HepG2 (cell line): ENCODE results near the gene ZNF367. TPM values are rescaled to one million over a fixed set of nuclear protein-coding genes. Genes with fewer than 3 reads are reported as not detected.

ENCODE experiments used
- EHMT2 ChIP-seq: fragments of 200-600 bp; sonication (generic); IDR thresholded peaks from 2 replicates; pipeline ENCODE4 v1.7.0; 2017; ENCODE audit warnings: antibody characterized with exemption, low read depth, low read length, borderline replicate concordance
- FOXK2 ChIP-seq: fragments of 450-650 bp; IDR thresholded peaks from 2 replicates; pipeline ENCODE4 v1.6.1; 2016
- HOXA3 ChIP-seq: sonication (generic); formaldehyde crosslinking; IDR thresholded peaks from 2 replicates; pipeline ENCODE4 v1.5.0; 2020; ENCODE audit warnings: missing genetic modification reagents
- KAT7 ChIP-seq: IDR thresholded peaks from 2 replicates; pipeline ENCODE4 v1.6.1; 2018; ENCODE audit warnings: borderline replicate concordance, missing compliant biosample characterization
- NCOA1 ChIP-seq: sonication (generic); formaldehyde crosslinking; IDR thresholded peaks from 2 replicates; pipeline ENCODE4 v1.9.0; 2021; ENCODE audit warnings: missing genetic modification reagents
- NFE2L2 ChIP-seq: fragments of 150-350 bp; IDR thresholded peaks from 2 replicates; pipeline ENCODE4 v1.6.1; 2014; ENCODE audit warnings: low read length
- NPAS2 ChIP-seq: sonication (generic); formaldehyde crosslinking; IDR thresholded peaks from 2 replicates; pipeline ENCODE4 v1.8.0; 2022; ENCODE audit warnings: mild to moderate bottlenecking, missing genetic modification reagents, borderline replicate concordance
- POLR2G ChIP-seq: fragments of 200-400 bp; formaldehyde crosslinking; IDR thresholded peaks from 2 replicates; pipeline ENCODE4 v1.6.1; 2018; ENCODE audit warnings: mild to moderate bottlenecking, low read depth, low read length, moderate library complexity
- SP140L ChIP-seq: sonication (generic); formaldehyde crosslinking; IDR thresholded peaks from 2 replicates; pipeline ENCODE4 v1.4.0; 2020; ENCODE audit warnings: missing genetic modification reagents, borderline replicate concordance
- TOE1 ChIP-seq: sonication (generic); formaldehyde crosslinking; IDR thresholded peaks from 2 replicates; pipeline ENCODE4 v1.4.0; 2020; ENCODE audit warnings: mild to moderate bottlenecking, missing genetic modification reagents
- ZNF121 ChIP-seq: sonication (generic); formaldehyde crosslinking; IDR thresholded peaks from 2 replicates; pipeline ENCODE4 v1.5.0; 2020; ENCODE audit warnings: mild to moderate bottlenecking, missing genetic modification reagents
- ZNF136 ChIP-seq: sonication (generic); formaldehyde crosslinking; IDR thresholded peaks from 2 replicates; pipeline ENCODE4 v1.8.1; 2022; ENCODE audit warnings: low read depth, mild to moderate bottlenecking, moderate library complexity, missing genetic modification reagents
- ZNF224 ChIP-seq: sonication (generic); formaldehyde crosslinking; IDR thresholded peaks from 2 replicates; pipeline ENCODE4 v1.5.0; 2020; ENCODE audit warnings: mild to moderate bottlenecking, missing genetic modification reagents
- ZNF616 ChIP-seq: sonication (generic); formaldehyde crosslinking; IDR thresholded peaks from 2 replicates; pipeline ENCODE4 v1.5.0; 2020; ENCODE audit warnings: low read depth, mild to moderate bottlenecking, missing genetic modification reagents
- ZNF629 ChIP-seq: sonication (generic); formaldehyde crosslinking; conservative IDR thresholded peaks from 2 replicates; pipeline ENCODE4 v1.5.0; 2020; ENCODE audit warnings: missing genetic modification reagents
- ZNF672 ChIP-seq: sonication (generic); formaldehyde crosslinking; IDR thresholded peaks from 2 replicates; pipeline ENCODE4 v1.8.1; 2022; ENCODE audit warnings: missing genetic modification reagents
- ZNF713 ChIP-seq: sonication (generic); formaldehyde crosslinking; IDR thresholded peaks from 2 replicates; pipeline ENCODE4 v1.4.0; 2020; ENCODE audit warnings: mild to moderate bottlenecking, missing genetic modification reagents
- ZSCAN29 ChIP-seq: sonication (generic); formaldehyde crosslinking; conservative IDR thresholded peaks from 2 replicates; pipeline ENCODE4 v1.4.0; 2020; ENCODE audit warnings: mild to moderate bottlenecking, missing genetic modification reagents
- polyA plus RNA-seq, 8 experiments: library from polyadenylated mRNA; depleted of rRNA in 3 of 8; stranded (reverse) in 7 of 8; unstranded in 1 of 8; fragments of >200 nt; fragmentation: Illumina TruSeq in 4 of 8; extraction: Trizol in 4 of 8; gene quantifications; 2 replicates each; pipeline versions ENCODE4 v1.2.1 to v1.2.3, GENCODE V29; 2011 to 2016; ENCODE audit warnings: low read depth in 4 of 8, missing spikeins in 1 of 8, mixed read lengths in 1 of 8; ENCODE audit not compliant: insufficient read depth in 1 of 8
- total RNA-seq, 5 experiments: library from RNA; depleted of rRNA; stranded (reverse); fragments of >200 nt; fragmentation: Illumina TruSeq; extraction: Trizol; gene quantifications; 2 replicates each; pipeline ENCODE4 v1.2.3, GENCODE V29; 2016; ENCODE audit warnings: low read depth in 1 of 5
- TF ChIP-seq, protein P1 (sequence below): sonication (generic); formaldehyde crosslinking; IDR thresholded peaks from 2 replicates; pipeline ENCODE4 v1.5.0; 2020; ENCODE audit warnings: mild to moderate bottlenecking, missing genetic modification reagents
- TF ChIP-seq, protein P2 (sequence below): sonication (generic); formaldehyde crosslinking; IDR thresholded peaks from 2 replicates; pipeline ENCODE4 v1.5.0; 2020; ENCODE audit warnings: mild to moderate bottlenecking, low read depth, missing genetic modification reagents, borderline replicate concordance
- TF ChIP-seq, protein P3 (sequence below): sonication (generic); formaldehyde crosslinking; IDR thresholded peaks from 2 replicates; pipeline ENCODE4 v1.8.0; 2022; ENCODE audit warnings: low read depth, missing genetic modification reagents
- TF ChIP-seq, protein P4 (sequence below): sonication (generic); formaldehyde crosslinking; IDR thresholded peaks from 2 replicates; pipeline ENCODE4 v1.4.0; 2020; ENCODE audit warnings: mild to moderate bottlenecking, missing genetic modification reagents, borderline replicate concordance

The ZNF367 gene
- total and polyA plus RNA-seq, 2 of the 13 experiments (the other 11 are each of a cell fraction or from before 2014, with no cell fraction given): 2.9 to 7.7 TPM

DNA sequence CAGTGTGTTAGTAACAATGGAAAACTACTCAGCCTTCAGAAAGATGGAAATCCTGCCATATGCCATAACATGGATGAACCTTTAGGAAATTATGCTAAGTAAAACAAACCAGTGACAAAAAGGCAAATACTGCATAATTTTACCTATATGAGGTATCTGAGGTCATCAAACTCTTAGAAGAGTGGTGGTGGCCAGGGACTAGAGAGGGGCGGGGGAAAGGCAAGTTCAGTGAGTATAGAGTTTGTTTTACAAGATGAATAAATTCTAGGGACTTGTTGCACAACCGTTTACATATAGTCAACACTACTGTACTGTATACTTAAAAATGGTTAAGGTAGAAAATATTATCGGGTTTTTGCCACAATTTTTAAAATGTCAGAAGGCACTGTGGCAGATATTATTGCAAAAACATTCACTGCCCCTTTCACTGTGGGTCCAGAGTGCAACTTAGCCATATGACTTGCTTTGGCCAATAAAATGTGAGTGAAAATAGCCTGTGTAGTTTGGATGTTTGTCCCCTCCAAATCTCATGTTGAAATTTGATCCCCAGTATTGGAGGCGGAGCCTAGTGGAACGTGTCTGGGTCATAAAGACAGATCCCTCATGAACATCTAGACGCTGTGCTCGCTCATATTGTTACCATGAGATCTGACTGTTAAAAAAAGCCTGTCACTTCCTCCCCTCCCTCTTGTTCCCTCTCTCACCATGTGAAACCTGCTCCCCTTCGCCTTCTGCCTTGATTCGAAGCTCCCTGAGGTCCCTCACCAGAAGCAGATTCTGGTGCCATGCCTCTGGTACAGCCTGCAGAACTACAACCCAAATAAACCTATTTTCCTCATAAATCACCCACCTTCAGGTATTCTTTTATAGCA, 9.5 kb downstream of the ZNF367 start (continued):
- TF ChIP-seq, protein P1, sequence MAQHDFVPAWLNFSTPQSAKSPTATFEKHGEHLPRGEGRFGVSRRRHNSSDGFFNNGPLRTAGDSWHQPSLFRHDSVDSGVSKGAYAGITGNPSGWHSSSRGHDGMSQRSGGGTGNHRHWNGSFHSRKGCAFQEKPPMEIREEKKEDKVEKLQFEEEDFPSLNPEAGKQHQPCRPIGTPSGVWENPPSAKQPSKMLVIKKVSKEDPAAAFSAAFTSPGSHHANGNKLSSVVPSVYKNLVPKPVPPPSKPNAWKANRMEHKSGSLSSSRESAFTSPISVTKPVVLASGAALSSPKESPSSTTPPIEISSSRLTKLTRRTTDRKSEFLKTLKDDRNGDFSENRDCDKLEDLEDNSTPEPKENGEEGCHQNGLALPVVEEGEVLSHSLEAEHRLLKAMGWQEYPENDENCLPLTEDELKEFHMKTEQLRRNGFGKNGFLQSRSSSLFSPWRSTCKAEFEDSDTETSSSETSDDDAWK (CRISPR knock-in tag): no peak
- TF ChIP-seq ZNF629 (CRISPR knock-in tag) (no peak), NFE2L2 (no peak), POLR2G (peak; percentile 44; the same call in 1 of the 2 replicates), FOXK2 (0 out of 2 replicates have a peak, but pooled peaks have one; percentile 35), SP140L (CRISPR knock-in tag) (no peak), ZNF616 (CRISPR knock-in tag) (no peak), EHMT2 (0 out of 2 replicates have a peak, but pooled peaks have one; percentile 36), ZNF121 (CRISPR knock-in tag) (0 out of 2 replicates have a peak, but pooled peaks have one; percentile 40), TOE1 (no peak), ZNF713 (CRISPR knock-in tag) (no peak), NPAS2 (no peak), ZSCAN29 (CRISPR knock-in tag) (peak; percentile 55; the same call in 1 of the 2 replicates), ZNF224 (no peak), KAT7 (peak; percentile 65; the same call in 1 of the 2 replicates), NCOA1 (CRISPR knock-in tag) (no peak), ZNF672 (CRISPR knock-in tag) (no peak), HOXA3 (CRISPR knock-in tag) (no peak), ZNF136 (CRISPR knock-in tag) (no peak)
- TF ChIP-seq, protein P2, sequence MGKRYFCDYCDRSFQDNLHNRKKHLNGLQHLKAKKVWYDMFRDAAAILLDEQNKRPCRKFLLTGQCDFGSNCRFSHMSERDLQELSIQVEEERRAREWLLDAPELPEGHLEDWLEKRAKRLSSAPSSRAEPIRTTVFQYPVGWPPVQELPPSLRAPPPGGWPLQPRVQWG (CRISPR knock-in tag): no peak
- TF ChIP-seq, protein P3, sequence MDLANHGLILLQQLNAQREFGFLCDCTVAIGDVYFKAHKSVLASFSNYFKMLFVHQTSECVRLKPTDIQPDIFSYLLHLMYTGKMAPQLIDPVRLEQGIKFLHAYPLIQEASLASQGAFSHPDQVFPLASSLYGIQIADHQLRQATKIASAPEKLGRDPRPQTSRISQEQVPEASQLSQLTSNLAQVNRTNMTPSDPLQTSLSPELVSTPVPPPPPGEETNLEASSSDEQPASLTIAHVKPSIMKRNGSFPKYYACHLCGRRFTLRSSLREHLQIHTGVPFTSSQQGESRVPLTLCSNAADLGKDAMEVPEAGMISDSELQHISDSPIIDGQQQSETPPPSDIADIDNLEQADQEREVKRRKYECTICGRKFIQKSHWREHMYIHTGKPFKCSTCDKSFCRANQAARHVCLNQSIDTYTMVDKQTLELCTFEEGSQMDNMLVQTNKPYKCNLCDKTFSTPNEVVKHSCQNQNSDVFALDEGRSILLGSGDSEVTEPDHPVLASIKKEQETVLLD (CRISPR knock-in tag): no peak
- TF ChIP-seq, protein P4, sequence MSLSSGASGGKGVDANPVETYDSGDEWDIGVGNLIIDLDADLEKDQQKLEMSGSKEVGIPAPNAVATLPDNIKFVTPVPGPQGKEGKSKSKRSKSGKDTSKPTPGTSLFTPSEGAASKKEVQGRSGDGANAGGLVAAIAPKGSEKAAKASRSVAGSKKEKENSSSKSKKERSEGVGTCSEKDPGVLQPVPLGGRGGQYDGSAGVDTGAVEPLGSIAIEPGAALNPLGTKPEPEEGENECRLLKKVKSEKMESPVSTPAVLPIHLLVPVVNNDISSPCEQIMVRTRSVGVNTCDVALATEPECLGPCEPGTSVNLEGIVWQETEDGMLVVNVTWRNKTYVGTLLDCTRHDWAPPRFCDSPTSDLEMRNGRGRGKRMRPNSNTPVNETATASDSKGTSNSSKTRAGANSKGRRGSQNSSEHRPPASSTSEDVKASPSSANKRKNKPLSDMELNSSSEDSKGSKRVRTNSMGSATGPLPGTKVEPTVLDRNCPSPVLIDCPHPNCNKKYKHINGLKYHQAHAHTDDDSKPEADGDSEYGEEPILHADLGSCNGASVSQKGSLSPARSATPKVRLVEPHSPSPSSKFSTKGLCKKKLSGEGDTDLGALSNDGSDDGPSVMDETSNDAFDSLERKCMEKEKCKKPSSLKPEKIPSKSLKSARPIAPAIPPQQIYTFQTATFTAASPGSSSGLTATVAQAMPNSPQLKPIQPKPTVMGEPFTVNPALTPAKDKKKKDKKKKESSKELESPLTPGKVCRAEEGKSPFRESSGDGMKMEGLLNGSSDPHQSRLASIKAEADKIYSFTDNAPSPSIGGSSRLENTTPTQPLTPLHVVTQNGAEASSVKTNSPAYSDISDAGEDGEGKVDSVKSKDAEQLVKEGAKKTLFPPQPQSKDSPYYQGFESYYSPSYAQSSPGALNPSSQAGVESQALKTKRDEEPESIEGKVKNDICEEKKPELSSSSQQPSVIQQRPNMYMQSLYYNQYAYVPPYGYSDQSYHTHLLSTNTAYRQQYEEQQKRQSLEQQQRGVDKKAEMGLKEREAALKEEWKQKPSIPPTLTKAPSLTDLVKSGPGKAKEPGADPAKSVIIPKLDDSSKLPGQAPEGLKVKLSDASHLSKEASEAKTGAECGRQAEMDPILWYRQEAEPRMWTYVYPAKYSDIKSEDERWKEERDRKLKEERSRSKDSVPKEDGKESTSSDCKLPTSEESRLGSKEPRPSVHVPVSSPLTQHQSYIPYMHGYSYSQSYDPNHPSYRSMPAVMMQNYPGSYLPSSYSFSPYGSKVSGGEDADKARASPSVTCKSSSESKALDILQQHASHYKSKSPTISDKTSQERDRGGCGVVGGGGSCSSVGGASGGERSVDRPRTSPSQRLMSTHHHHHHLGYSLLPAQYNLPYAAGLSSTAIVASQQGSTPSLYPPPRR: 0 out of 2 replicates have a peak, but pooled peaks have one; percentile 11
